GM12878 (cell line): Measurements from ENCODE around the gene MCM6.

ENCODE experiments used
- CREB1 ChIP-seq: IDR thresholded peaks from 2 replicates; pipeline ENCODE4 v1.6.1; 2012; ENCODE audit warnings: low read depth, mild to moderate bottlenecking, inconsistent platforms
- CTCF ChIP-seq, 3 experiments: IDR thresholded peaks in 2 of 3; conservative IDR thresholded peaks in 1 of 3; 2 replicates each; pipeline ENCODE4 v1.5.1; 2011; ENCODE audit warnings: low read depth in 3 of 3, low read length in 3 of 3, mild to moderate bottlenecking in 3 of 3, control low read depth in 2 of 3, moderate library complexity in 2 of 3, inconsistent platforms in 1 of 3, mixed read lengths in 1 of 3; ENCODE audit not compliant: control insufficient read depth in 2 of 3, insufficient read depth in 1 of 3; ENCODE audit errors: extremely low read depth in 1 of 3
- DPF2 ChIP-seq: fragments of 450-650 bp; IDR thresholded peaks from 2 replicates; pipeline ENCODE4 v1.6.1; 2017; ENCODE audit warnings: mild to moderate bottlenecking
- EP300 ChIP-seq, 2 experiments: fragments of 150-350 bp in 1 of 2; IDR thresholded peaks; 2 replicates each; pipeline ENCODE4 v1.6.1; 2011 to 2012; ENCODE audit warnings: low read depth in 2 of 2, low read length in 2 of 2, borderline replicate concordance in 1 of 2, improper control_type of control experiment in 1 of 2, inconsistent platforms in 1 of 2; ENCODE audit not compliant: control insufficient read depth in 1 of 2
- KDM1A ChIP-seq: fragments of 200-600 bp; sonication (generic); IDR thresholded peaks from 2 replicates; pipeline ENCODE4 v1.6.1; 2016; ENCODE audit warnings: borderline replicate concordance
- MYC ChIP-seq: IDR thresholded peaks from 2 replicates; pipeline ENCODE4 v1.6.1; 2011; ENCODE audit warnings: mild to moderate bottlenecking, low read length, moderate library complexity, inconsistent platforms; ENCODE audit not compliant: insufficient read depth, insufficient replicate concordance, insufficient read length, severe bottlenecking
- POLR2AphosphoS5 ChIP-seq: IDR thresholded peaks from 2 replicates; pipeline ENCODE4 v1.6.1; 2011; ENCODE audit warnings: mild to moderate bottlenecking, low read length, inconsistent platforms
- REST ChIP-seq: IDR thresholded peaks from 2 replicates; pipeline ENCODE4 v1.6.1; 2012; ENCODE audit warnings: mild to moderate bottlenecking, low read depth, low read length
- TAF1 ChIP-seq: IDR thresholded peaks from 2 replicates; pipeline ENCODE4 v1.6.1; 2011; ENCODE audit warnings: mild to moderate bottlenecking, low read depth, low read length, borderline replicate concordance
- TCF12 ChIP-seq: IDR thresholded peaks from 2 replicates; pipeline ENCODE4 v1.6.1; 2011; ENCODE audit warnings: low read depth, mild to moderate bottlenecking, low read length
- ZNF24 ChIP-seq: fragments of 450-650 bp; IDR thresholded peaks from 2 replicates; pipeline ENCODE4 v1.6.1; 2017; ENCODE audit warnings: antibody characterized with exemption, mild to moderate bottlenecking
- ZNF274 ChIP-seq: IDR thresholded peaks from one replicate; pipeline ENCODE4 v1.8.0; 2011; ENCODE audit not compliant: insufficient read length, insufficient read depth
- TF ChIP-seq, protein P1 (sequence below): fragments of 450-650 bp; IDR thresholded peaks from 2 replicates; pipeline ENCODE4 v1.6.1; 2017; ENCODE audit warnings: mild to moderate bottlenecking

DNA sequence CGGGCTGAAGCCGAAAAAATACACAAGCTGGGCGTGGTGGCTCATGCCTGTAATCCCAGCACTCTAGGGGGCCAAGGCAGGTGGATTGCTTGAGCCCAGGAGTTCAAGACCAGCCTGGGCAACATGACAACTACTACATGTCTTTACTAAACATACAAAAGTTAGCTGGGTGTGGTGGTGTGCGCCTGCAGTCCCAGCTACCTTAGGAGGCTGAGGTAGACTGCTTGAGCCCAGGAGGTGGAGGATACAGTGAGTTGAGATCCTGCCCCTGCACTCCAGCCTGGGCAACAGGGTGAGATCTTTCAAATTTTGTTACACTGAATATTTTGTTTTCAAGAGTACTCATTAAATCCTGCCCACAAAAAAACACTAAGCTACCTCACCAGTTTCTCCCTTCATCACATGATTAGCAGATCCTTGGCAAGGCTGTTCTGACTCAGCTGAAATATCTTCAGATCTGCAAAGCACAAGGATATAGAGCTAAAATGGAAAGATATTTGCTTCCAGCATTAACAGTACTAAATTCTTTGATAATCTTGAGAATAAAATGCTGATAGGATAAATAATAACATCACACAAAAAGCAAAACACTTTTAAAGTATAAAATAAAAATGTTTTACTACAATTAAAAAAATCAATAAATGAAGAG is 28.2 kb upstream of the MCM6 start:
- TF ChIP-seq CREB1: no peak
- no peak for TF ChIP-seq REST
- TF ChIP-seq ZNF274: no peak
- TF ChIP-seq CTCF (IDR thresholded peaks at IDR 0.05 in 2 of 3, conservative IDR thresholded peaks at IDR 0.05 in 1 of 3; ENCODE audit: control insufficient read depth in 2 of 3, extremely low read depth in 1 of 3, insufficient read depth in 1 of 3, low read depth in 3 of 3, low read length in 3 of 3): no peak
- no peak for TF ChIP-seq EP300 (IDR thresholded peaks at IDR 0.05; ENCODE audit: borderline replicate concordance in 1 of 2, control insufficient read depth in 1 of 2, low read depth in 2 of 2, low read length in 2 of 2)
- TF ChIP-seq DPF2: no peak
- no peak for TF ChIP-seq KDM1A
- TF ChIP-seq, protein P1, sequence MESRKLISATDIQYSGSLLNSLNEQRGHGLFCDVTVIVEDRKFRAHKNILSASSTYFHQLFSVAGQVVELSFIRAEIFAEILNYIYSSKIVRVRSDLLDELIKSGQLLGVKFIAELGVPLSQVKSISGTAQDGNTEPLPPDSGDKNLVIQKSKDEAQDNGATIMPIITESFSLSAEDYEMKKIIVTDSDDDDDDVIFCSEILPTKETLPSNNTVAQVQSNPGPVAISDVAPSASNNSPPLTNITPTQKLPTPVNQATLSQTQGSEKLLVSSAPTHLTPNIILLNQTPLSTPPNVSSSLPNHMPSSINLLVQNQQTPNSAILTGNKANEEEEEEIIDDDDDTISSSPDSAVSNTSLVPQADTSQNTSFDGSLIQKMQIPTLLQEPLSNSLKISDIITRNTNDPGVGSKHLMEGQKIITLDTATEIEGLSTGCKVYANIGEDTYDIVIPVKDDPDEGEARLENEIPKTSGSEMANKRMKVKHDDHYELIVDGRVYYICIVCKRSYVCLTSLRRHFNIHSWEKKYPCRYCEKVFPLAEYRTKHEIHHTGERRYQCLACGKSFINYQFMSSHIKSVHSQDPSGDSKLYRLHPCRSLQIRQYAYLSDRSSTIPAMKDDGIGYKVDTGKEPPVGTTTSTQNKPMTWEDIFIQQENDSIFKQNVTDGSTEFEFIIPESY: no peak
- TF ChIP-seq TCF12: no peak
- TF ChIP-seq ZNF24: no peak
- no peak for TF ChIP-seq MYC
- no peak for TF ChIP-seq POLR2AphosphoS5
- TF ChIP-seq TAF1: no peak
